ENCODE data around the gene TMEM252. TPM values are rescaled to one million over a fixed set of nuclear protein-coding genes. Genes with fewer than 3 reads are reported as not detected.

The TMEM252 gene
- total RNA-seq, 4 donors from 2014 or later = not detected

DNA sequence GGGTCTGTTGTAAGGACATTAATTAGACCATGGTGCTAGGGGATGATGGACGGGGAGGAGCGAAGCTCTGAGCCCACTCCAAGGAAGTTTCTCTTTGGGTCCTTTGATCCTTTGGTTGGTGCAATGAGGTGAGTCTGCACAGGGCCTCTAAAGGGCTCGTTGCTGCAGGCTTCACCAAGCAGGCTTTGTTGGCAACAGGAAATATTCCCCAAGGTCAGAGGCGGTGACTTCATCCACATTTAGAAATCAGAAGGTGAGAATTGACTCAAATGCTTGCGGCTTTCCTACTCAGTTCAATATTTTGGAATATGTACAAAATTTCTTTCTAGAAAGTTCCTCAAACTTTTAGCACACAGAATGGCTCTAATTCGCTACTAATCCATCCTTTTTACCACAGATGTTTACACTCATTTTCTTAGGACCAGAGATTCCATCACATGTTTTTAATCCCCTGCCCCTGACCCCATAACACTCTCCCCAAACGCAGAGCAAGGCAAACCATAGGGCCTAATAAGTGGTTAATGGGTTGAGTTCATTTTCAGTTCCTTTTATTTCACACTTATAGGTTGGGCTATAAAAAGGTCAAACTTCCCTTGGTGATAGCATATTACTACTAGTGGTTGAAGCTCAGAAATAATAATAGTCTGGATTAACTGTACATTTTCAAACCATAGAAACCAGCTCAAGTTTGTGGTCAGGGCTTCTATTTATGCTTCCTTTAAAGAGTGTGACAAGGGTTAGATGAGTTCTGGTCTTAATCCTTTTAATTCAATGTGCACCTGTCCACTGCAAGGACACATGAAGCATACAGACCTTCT lies 37.3 kb upstream of the TMEM252 start:
- no peak for DNase-seq (ENCODE audit: low spot score in 2 of 2)
- 69 to 73% methylated on average over 7 of the region's 7 CpGs for WGBS, 2 donors
- H3K4me3 ChIP-seq (ENCODE audit: low read depth, poor library complexity, severe bottlenecking) = no peak overlapping the region
- intact Hi-C loops (cut with DNase I; ENCODE audit: low total_unique reads) = no loop called here
- TF ChIP-seq, protein P1, sequence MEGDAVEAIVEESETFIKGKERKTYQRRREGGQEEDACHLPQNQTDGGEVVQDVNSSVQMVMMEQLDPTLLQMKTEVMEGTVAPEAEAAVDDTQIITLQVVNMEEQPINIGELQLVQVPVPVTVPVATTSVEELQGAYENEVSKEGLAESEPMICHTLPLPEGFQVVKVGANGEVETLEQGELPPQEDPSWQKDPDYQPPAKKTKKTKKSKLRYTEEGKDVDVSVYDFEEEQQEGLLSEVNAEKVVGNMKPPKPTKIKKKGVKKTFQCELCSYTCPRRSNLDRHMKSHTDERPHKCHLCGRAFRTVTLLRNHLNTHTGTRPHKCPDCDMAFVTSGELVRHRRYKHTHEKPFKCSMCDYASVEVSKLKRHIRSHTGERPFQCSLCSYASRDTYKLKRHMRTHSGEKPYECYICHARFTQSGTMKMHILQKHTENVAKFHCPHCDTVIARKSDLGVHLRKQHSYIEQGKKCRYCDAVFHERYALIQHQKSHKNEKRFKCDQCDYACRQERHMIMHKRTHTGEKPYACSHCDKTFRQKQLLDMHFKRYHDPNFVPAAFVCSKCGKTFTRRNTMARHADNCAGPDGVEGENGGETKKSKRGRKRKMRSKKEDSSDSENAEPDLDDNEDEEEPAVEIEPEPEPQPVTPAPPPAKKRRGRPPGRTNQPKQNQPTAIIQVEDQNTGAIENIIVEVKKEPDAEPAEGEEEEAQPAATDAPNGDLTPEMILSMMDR (IDR thresholded peaks at IDR 0.05) = no peak
- TF ChIP-seq POLR2A (IDR thresholded peaks at IDR 0.05) = no peak

DNA sequence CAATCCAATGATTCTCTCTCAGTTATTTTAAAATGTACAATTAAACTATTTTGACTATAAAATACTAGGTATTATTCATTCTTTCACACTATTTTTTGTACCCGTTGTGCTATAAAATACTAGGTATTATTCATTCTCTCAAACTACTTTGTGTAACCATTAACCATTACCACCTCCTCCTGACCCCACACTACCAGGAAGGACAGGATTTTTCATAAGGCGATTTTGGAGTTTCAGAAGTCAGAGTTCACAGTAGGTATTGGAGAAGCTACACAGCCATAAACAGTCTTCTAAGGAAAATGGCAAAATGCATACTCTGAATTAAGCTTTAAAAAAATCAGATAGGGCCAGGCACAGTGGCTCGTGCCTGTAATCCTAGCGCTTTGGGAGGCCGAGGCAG lies 35.1 kb upstream of the TMEM252 start:
- DNase-seq (ENCODE audit: low spot score in 2 of 2) = no peak
- 72 to 75% methylated on average over 5 of the region's 5 CpGs for WGBS, 2 donors
- TF ChIP-seq, protein P1 (IDR thresholded peaks at IDR 0.05) = no peak
- TF ChIP-seq POLR2A (IDR thresholded peaks at IDR 0.05) = no peak
- no peak overlapping the region for H3K4me3 ChIP-seq (ENCODE audit: low read depth, poor library complexity, severe bottlenecking)
- intact Hi-C loops (cut with DNase I; ENCODE audit: low total_unique reads) = no loop called here

DNA sequence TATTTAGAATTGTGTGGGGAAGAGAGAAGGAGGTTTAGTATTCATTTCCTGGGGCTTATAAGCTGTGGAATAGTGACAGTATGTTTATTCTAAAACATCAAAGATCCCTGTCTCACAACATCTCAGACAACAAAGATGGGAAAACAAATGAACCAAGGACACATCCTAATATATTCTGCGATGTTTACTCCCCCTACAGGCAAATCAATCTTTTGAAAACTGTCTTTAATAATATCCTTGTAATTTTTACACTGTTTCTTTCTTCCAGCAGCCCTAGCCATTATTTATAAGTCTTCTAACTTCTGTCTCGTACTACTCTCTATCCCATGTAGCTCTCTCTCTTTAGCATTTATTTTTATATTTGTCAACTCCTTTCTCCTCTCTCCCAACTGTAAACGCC lies 33.5 kb upstream of the TMEM252 start:
- TF ChIP-seq POLR2A (IDR thresholded peaks at IDR 0.05) = no peak
- TF ChIP-seq, protein P1 (IDR thresholded peaks at IDR 0.05) = no peak
- H3K4me3 ChIP-seq (ENCODE audit: low read depth, poor library complexity, severe bottlenecking) = no peak overlapping the region
- 59 to 71% methylated on average over 3 of the region's 3 CpGs for WGBS, 2 donors
- intact Hi-C loops (cut with DNase I; ENCODE audit: low total_unique reads) = no loop called here
- DNase-seq (ENCODE audit: low spot score in 2 of 2) = no peak

DNA sequence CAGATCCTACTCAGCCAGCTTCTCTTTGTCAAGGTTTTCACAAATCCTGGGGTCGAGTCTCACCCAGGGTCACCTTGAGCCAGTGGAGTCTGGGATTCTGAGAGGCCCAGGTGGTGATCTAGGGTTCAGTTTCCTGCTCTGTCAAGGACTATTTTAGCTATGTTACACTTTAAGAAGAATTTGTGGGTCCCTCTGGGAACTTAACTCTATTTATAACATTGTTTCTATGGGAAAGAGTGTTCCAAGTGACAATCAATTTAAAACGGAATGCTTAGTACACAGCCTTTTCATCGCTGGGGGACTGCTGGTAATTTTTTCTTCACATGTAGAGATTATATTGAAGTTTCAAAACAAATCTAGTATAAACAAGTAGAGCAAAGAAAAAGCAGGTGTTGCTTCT lies 26.9 kb upstream of the TMEM252 start:
- intact Hi-C loops (cut with DNase I; ENCODE audit: low total_unique reads) = no loop called here
- WGBS, 2 donors = 72 to 78% methylated on average over 3 of the region's 3 CpGs
- TF ChIP-seq POLR2A (IDR thresholded peaks at IDR 0.05) = no peak
- TF ChIP-seq, protein P1 (IDR thresholded peaks at IDR 0.05) = no peak
- H3K4me3 ChIP-seq (ENCODE audit: low read depth, poor library complexity, severe bottlenecking) = no peak overlapping the region
- DNase-seq (ENCODE audit: low spot score in 2 of 2) = no peak

DNA sequence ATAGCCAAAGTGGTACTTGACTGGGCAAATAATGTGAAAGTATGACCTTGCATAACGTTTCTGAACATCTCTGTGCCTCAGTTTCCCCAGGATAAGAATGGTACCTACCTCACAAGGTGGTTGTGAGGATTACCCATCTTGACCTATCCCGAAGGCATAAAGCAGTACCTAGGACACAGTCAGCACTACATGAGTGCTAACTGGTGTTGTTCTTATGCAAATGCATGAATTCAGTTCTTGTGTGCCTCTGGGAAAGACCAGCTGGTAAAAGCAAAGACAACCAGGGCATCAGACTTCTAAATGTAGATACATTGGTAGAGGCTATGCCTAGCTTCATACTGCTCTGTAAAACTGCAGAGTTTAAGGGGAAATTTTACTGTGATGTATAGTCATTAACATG lies 21.8 kb upstream of the TMEM252 start:
- no peak for DNase-seq (ENCODE audit: low spot score in 2 of 2)
- no peak overlapping the region for H3K4me3 ChIP-seq (ENCODE audit: low read depth, poor library complexity, severe bottlenecking)
- TF ChIP-seq, protein P1 (IDR thresholded peaks at IDR 0.05) = no peak
- TF ChIP-seq POLR2A (IDR thresholded peaks at IDR 0.05) = no peak
- WGBS, 2 donors = 68 to 72% methylated on average over 2 of the region's 2 CpGs
- intact Hi-C loops (cut with DNase I; ENCODE audit: low total_unique reads) = no loop called here

Measured in lower leg skin (tissue), 4 donors.